ENCODE results near the gene AGER.
"Not testable (repeated sequence)": the region's sequence is repeated elsewhere in the genome, so short reads cannot be mapped to it uniquely, and the experiment has no call there.

The AGER gene

DNA sequence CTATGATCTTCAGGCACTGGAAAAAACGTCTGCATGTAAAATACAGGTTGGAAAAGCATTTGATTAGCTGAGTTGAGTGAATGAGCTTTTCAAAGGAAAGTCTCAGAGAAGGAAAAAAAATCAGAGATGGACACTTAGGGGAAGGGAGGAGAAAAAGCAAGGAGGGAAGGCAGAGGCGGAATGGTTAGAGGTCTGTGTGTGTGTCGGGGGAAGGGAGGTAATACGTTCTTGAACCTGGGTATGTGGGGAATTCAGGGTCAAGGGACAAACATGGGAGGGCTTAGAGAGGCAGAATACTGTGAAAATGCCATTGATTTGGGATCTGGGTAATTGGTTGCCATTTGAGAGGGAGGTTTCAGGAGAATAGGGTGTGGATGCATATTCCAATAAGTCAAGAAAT lies 37.4 kb downstream of the AGER start:
- H3K4me1 ChIP-seq (ENCODE audit: control insufficient read depth, insufficient read depth, low read length), result peaks cover 17% of the 10 kb centered on the region

DNA sequence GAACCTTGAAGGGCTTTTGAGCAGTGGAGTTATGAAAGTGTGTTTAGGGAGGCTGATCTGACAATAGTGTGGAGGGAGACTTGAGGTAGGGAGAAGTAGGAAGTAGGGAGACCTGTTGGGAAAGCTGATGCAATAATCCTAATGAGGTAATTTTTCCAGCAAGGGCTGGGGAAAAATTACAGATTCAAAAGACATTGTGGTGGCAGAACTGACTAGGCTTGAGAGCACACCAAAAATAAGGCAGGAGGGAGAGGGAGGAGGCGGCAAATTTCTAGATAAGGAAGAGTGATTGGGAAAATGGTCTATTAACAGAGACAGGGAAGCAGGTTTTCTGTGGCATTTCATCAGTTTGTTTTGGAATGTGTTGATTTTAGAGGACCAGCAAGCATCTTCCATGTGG lies 37.8 kb downstream of the AGER start:
- Histone ChIP-seq H3K4me1 (ENCODE audit: control insufficient read depth, insufficient read depth, low read length) (peaks cover 16% of the 10 kb centered on the region), H3K9me3 (ENCODE audit: control insufficient read depth, low read length) (no peaks in the 10 kb centered on the region), H3K36me3 (ENCODE audit: control insufficient read depth, insufficient read depth, low read length) (no peaks in the 10 kb centered on the region), H3K27me3 (ENCODE audit: control insufficient read depth, insufficient read depth, low read length) (no peaks in the 10 kb centered on the region), H3K4me3 (ENCODE audit: low read length) (no peak overlapping the region), H3K9ac (ENCODE audit: low read length) (no peak overlapping the region)

More for the DNA sequence above, 37.4 kb downstream of the AGER start:
- Histone ChIP-seq H3K9me3 (ENCODE audit: control insufficient read depth, low read length) (no peaks in the 10 kb centered on the region), H3K9ac (ENCODE audit: low read length) (no peak overlapping the region), H3K36me3 (ENCODE audit: control insufficient read depth, insufficient read depth, low read length) (no peaks in the 10 kb centered on the region), H3K4me3 (ENCODE audit: low read length) (no peak overlapping the region), H3K27me3 (ENCODE audit: control insufficient read depth, insufficient read depth, low read length) (no peaks in the 10 kb centered on the region)

DNA sequence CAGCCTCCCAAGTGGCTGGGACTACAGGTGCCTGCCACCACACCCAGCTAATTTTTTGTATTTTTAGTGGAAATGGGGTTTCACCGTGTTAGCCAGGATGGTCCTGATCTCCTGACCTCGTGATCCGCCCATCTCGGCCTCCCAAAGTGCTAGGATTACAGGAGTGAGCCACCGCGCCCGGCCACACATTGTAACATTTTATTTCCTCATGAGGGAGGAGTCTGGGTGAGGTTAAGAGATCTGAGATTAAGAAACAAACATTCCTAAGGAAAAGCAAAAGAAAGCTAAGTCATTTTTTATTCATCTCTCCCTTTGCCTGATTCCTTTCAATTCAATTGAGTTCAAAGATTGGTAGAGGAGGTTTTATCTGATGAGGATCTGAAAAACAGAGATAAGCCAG lies 39.8 kb downstream of the AGER start:
- H3K9ac ChIP-seq (ENCODE audit: low read length); H3K9me3 ChIP-seq (ENCODE audit: control insufficient read depth, low read length); H3K36me3 ChIP-seq (ENCODE audit: control insufficient read depth, insufficient read depth, low read length); H3K27me3 ChIP-seq (ENCODE audit: control insufficient read depth, insufficient read depth, low read length); H3K4me3 ChIP-seq (ENCODE audit: low read length): not testable (repeated sequence)
- peaks cover 13% of the 10 kb centered on the region for H3K4me1 ChIP-seq (ENCODE audit: control insufficient read depth, insufficient read depth, low read length)

DNA sequence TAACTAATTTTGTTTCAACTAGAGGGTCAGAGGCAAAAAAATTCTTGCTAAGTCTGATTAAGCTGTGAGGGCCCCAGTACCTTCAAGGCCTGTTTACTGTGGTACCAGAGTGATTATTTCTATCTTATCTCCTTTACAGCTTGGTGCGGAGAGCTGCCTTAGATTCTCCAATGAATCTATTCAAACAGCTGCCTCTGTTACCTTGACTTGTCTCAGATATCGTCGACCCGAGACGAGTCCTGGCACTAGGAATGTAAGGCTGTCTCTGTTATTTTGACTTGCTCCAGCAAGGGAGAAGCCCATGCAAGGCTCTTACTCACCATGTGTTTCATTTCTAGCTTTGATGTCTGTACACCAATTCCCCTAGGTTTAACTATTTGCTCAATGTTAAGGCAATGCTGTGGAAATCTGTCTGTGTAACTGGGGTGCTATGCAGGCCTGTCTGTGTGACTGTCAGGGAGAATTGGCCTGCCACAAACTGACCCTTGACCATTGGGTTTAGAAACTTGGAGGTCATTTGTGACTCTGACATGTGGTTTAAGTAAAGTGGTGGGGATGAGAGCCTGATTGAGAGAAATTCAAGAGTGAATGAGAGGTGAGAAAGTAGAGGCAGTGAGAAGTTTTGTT lies 43.5 kb downstream of the AGER start:
- no peaks in the 10 kb centered on the region for H3K36me3 ChIP-seq (ENCODE audit: control insufficient read depth, insufficient read depth, low read length)
- no peaks in the 10 kb centered on the region for H3K9me3 ChIP-seq (ENCODE audit: control insufficient read depth, low read length)
- peaks cover 3% of the 10 kb centered on the region for H3K4me1 ChIP-seq (ENCODE audit: control insufficient read depth, insufficient read depth, low read length)
- H3K4me3 ChIP-seq (ENCODE audit: low read length), result no peak overlapping the region
- H3K27me3 ChIP-seq (ENCODE audit: control insufficient read depth, insufficient read depth, low read length), result no peaks in the 10 kb centered on the region
- no peak overlapping the region for H3K9ac ChIP-seq (ENCODE audit: low read length)

DNA sequence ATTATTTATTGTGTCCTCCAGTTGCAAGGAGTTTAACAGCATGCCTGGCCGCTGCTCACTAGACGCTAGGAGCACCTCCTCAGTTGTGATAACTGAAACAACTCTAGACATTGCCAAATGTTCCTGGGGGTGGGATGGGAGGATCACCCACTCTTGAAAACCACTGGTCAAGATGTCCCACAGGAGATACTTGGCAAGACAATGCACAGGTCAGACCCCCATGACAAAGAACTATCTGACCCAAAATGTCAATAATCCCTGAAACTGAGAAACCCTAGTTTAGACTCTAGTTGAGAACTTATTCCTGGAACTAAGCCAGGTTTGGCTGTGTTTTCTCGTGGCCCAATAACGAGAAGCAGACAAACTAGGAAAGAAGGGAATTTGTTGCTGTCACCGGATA lies 44.5 kb downstream of the AGER start:
- peaks cover 3% of the 10 kb centered on the region for H3K4me1 ChIP-seq (ENCODE audit: control insufficient read depth, insufficient read depth, low read length)
- no peaks in the 10 kb centered on the region for H3K27me3 ChIP-seq (ENCODE audit: control insufficient read depth, insufficient read depth, low read length)
- H3K4me3 ChIP-seq (ENCODE audit: low read length), result no peak overlapping the region
- H3K9me3 ChIP-seq (ENCODE audit: control insufficient read depth, low read length), result no peaks in the 10 kb centered on the region
- no peaks in the 10 kb centered on the region for H3K36me3 ChIP-seq (ENCODE audit: control insufficient read depth, insufficient read depth, low read length)
- no peak overlapping the region for H3K9ac ChIP-seq (ENCODE audit: low read length)

DNA sequence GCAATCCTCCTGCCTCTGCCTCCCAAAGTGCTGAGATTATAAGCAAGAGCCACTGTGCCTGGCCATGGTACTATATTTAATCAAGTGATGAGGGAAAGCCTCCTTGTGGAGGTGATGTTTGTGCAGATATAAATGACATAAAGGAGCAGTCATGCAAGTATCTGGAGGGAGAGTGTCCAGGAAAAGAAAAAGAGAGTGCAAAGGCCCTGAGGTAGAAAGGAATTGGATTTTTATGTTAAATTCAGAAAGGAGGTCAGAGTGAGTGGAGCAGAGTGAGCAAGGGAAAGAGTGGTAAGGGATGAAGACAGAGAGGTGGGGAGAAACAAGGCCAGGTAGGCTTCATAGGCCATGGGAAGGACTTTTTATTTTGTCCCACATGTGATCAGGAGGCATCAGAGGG lies 46.6 kb downstream of the AGER start:
- Histone ChIP-seq H3K4me1 (ENCODE audit: control insufficient read depth, insufficient read depth, low read length) (no peaks in the 10 kb centered on the region), H3K9ac (ENCODE audit: low read length) (no peak overlapping the region), H3K9me3 (ENCODE audit: control insufficient read depth, low read length) (no peaks in the 10 kb centered on the region), H3K36me3 (ENCODE audit: control insufficient read depth, insufficient read depth, low read length) (no peaks in the 10 kb centered on the region), H3K27me3 (ENCODE audit: control insufficient read depth, insufficient read depth, low read length) (no peaks in the 10 kb centered on the region), H3K4me3 (ENCODE audit: low read length) (no peak overlapping the region)

DNA sequence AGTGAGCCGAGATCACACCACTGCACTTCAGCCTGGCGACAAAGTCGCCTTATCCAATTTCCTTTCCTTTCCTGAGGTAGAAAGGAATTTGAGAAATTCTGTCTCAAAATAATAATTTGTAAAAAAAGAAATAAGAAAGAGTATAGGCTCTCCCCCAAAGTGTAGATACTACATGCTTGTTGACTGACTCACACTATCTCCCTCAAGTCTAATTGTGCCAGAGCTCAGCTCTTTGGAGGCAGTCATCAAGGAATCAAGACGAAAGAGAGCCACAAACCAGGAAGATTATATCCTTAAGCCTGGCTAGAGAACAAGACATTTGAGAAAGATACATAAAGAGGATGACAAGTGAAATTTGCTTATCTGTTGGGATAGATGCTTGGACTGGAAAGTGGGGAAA lies 50.3 kb downstream of the AGER start:
- no peak overlapping the region for H3K9ac ChIP-seq (ENCODE audit: low read length)

DNA sequence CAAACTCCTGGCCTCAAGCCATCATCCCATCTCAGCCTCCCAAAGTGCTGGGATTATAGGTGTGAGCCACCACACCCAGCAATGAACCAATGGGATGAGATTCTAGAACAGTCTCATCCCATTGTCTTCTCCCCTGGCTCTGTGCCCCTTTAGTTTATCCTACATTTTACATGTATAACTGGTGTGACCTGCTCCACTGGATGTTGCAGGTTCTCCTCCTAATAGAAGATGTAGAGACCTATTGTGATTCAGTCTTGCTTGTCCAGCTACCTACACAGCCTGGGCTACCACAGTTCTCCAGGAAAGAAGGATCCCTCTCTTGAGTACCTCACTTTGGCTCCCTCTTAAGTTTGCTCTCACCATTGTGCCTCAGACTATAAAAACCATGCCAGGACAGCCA lies 51.9 kb downstream of the AGER start:
- no peaks in the 10 kb centered on the region for H3K9me3 ChIP-seq (ENCODE audit: control insufficient read depth, low read length)
- H3K4me3 ChIP-seq (ENCODE audit: low read length), result no peak overlapping the region
- no peak overlapping the region for H3K9ac ChIP-seq (ENCODE audit: low read length)
- H3K27me3 ChIP-seq (ENCODE audit: control insufficient read depth, insufficient read depth, low read length), result no peaks in the 10 kb centered on the region
- peaks cover 18% of the 10 kb centered on the region for H3K4me1 ChIP-seq (ENCODE audit: control insufficient read depth, insufficient read depth, low read length)
- no peaks in the 10 kb centered on the region for H3K36me3 ChIP-seq (ENCODE audit: control insufficient read depth, insufficient read depth, low read length)

More for the DNA sequence above, 50.3 kb downstream of the AGER start:
- H3K4me1 ChIP-seq (ENCODE audit: control insufficient read depth, insufficient read depth, low read length), result peaks cover 9% of the 10 kb centered on the region
- no peaks in the 10 kb centered on the region for H3K36me3 ChIP-seq (ENCODE audit: control insufficient read depth, insufficient read depth, low read length)
- H3K4me3 ChIP-seq (ENCODE audit: low read length), result no peak overlapping the region
- no peaks in the 10 kb centered on the region for H3K9me3 ChIP-seq (ENCODE audit: control insufficient read depth, low read length)
- no peaks in the 10 kb centered on the region for H3K27me3 ChIP-seq (ENCODE audit: control insufficient read depth, insufficient read depth, low read length)

DNA sequence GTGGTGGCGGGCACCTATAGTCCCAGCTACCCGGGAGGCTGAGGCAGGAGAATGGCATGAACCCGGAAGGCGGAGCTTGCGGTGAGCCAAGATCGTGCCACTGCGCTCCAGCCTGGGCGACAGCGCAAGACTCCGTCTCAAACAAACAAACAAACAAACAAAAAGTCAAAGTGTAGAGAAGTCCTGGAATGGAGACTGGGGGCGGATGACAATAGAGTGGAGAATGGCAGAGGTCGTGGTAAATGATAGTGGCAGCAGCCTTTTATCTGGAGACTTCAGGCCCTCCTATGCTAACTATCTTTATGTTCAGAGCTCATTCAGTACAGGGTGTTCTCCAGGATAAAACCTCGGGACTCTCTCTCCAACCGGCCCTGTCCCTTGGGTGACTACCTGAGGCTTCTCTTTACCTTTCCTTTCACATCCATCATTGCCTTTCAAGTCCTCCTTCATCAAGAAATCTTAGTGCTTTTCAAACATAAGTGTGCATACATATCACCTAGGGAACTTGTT lies 52.6 kb downstream of the AGER start:
- Histone ChIP-seq H3K27me3 (ENCODE audit: control insufficient read depth, insufficient read depth, low read length) (no peaks in the 10 kb centered on the region), H3K4me3 (ENCODE audit: low read length) (no peak overlapping the region), H3K9ac (ENCODE audit: low read length) (no peak overlapping the region), H3K36me3 (ENCODE audit: control insufficient read depth, insufficient read depth, low read length) (no peaks in the 10 kb centered on the region), H3K4me1 (ENCODE audit: control insufficient read depth, insufficient read depth, low read length) (peaks cover 22% of the 10 kb centered on the region), H3K9me3 (ENCODE audit: control insufficient read depth, low read length) (no peaks in the 10 kb centered on the region)
